A549 (cell line): Measurements from ENCODE around the gene HINT3. TPM values are rescaled to one million over a fixed set of nuclear protein-coding genes. Genes with fewer than 3 reads are reported as not detected.

Experiments
- ATAC-seq, 2 experiments: fragments of 200-7000 bp in 1 of 2; fragments of >200 bp in 1 of 2; cut with Nextera tagmentation in 1 of 2; cut with Tn5 transposase in 1 of 2; 3 replicates each; pipeline versions ENCODE4 v1.8.0 to v1.9.1; 2018 to 2020; ENCODE audit warnings: mild to moderate bottlenecking in 1 of 2, moderate library complexity in 1 of 2
- CTCF ChIA-PET: fragments of 300-600 bp; sonication (Branson Sonifier 250); formaldehyde crosslinking; extraction: SDS; loops from one replicate; lab custom pipeline; 2021; ENCODE audit warnings: antibody characterized with exemption, inconsistent platforms; lab: Yijun Ruan, JAX
- POLR2A ChIA-PET: fragments of 350-600 bp; formaldehyde crosslinking; extraction: SDS; loops from one replicate; lab custom pipeline; 2021; ENCODE audit warnings: antibody characterized with exemption, inconsistent platforms; lab: Yijun Ruan, JAX
- DNase-seq, 2 experiments: peaks; one replicate each; pipeline versions ENCODE4 v3.0.0 to v3.0.0-alpha.2; 2011 to 2016; ENCODE audit warnings: low read depth in 1 of 2, low spot score in 1 of 2
- FAIRE-seq: peaks from 2 replicates; lab custom pipeline; 2011; peaks lifted over from hg19 to GRCh38; lab: Jason Lieb, UNC
- H3K27ac ChIP-seq, 2 experiments: fragments of >200 bp; sonication (Bioruptor Twin); formaldehyde crosslinking; 3 replicates each; pipeline ENCODE4 v1.5.1; 2016 to 2017
- H3K4me1 ChIP-seq: fragments of >200 bp; sonication (Bioruptor Twin); formaldehyde crosslinking; 3 replicates; pipeline ENCODE4 v1.6.1; 2016
- H3K4me2 ChIP-seq: fragments of >200 bp; sonication (Bioruptor Twin); formaldehyde crosslinking; 3 replicates; pipeline ENCODE4 v1.6.1; 2016
- H3K4me3 ChIP-seq: fragments of >200 bp; sonication (Bioruptor Twin); formaldehyde crosslinking; 3 replicates; pipeline ENCODE4 v1.5.1; 2016
- H3K9me3 ChIP-seq: fragments of >200 bp; sonication (Bioruptor Twin); formaldehyde crosslinking; 3 replicates; pipeline ENCODE4 v1.6.1; 2016
- CBX2 ChIP-seq: fragments of 200-600 bp; sonication (generic); IDR thresholded peaks from 2 replicates; pipeline ENCODE4 v1.6.1; 2016; ENCODE audit warnings: low read depth, mild to moderate bottlenecking, borderline replicate concordance
- CHD2 ChIP-seq: fragments of 150-350 bp; IDR thresholded peaks from 2 replicates; pipeline ENCODE4 v1.6.1; 2014; ENCODE audit warnings: low read length; ENCODE audit not compliant: partially characterized antibody
- EHF ChIP-seq: fragments of 250-450 bp; sonication (Bioruptor Pico); IDR thresholded peaks from 2 replicates; pipeline ENCODE4 v1.5.0; 2020; ENCODE audit warnings: mild to moderate bottlenecking
- EHMT2 ChIP-seq: fragments of 200-600 bp; sonication (generic); IDR thresholded peaks from 2 replicates; pipeline ENCODE4 v1.6.1; 2016; ENCODE audit warnings: antibody characterized with exemption, low read depth, mild to moderate bottlenecking, moderate library complexity
- EP300 ChIP-seq, 2 experiments: fragments of >200 bp; sonication (Bioruptor Twin); formaldehyde crosslinking; IDR thresholded peaks; 2 replicates in 1 of 2; 3 replicates in 1 of 2; pipeline ENCODE4 v1.6.1; 2016 to 2017
- FOXS1 ChIP-seq: fragments of 250-450 bp; sonication (Bioruptor Pico); IDR thresholded peaks from 2 replicates; pipeline ENCODE4 v1.5.0; 2020; ENCODE audit warnings: mild to moderate bottlenecking, moderate library complexity
- GATA3 ChIP-seq: IDR thresholded peaks from 2 replicates; pipeline ENCODE4 v1.6.1; 2012; ENCODE audit warnings: borderline replicate concordance
- HDAC2 ChIP-seq: fragments of 200-600 bp; sonication (generic); IDR thresholded peaks from 2 replicates; pipeline ENCODE4 v1.6.1; 2016
- HOXB13 ChIP-seq: fragments of 250-450 bp; sonication (Bioruptor Pico); IDR thresholded peaks from 2 replicates; pipeline ENCODE4 v1.5.0; 2020; ENCODE audit warnings: low read depth, mild to moderate bottlenecking, moderate library complexity
- JUNB ChIP-seq: fragments of >200 bp; sonication (Bioruptor Twin); formaldehyde crosslinking; IDR thresholded peaks from 2 replicates; pipeline ENCODE4 v1.6.1; 2016
- MYC ChIP-seq: IDR thresholded peaks from 2 replicates; pipeline ENCODE4 v1.6.1; 2012; ENCODE audit warnings: mild to moderate bottlenecking, inconsistent platforms, low read length, improper control_type of control experiment, borderline replicate concordance
- NFE2L2 ChIP-seq: fragments of 150-350 bp; conservative IDR thresholded peaks from 2 replicates; pipeline ENCODE4 v1.6.1; 2014; ENCODE audit warnings: low read length
- NPAS2 ChIP-seq: fragments of 250-450 bp; sonication (Bioruptor Pico); IDR thresholded peaks from 2 replicates; pipeline ENCODE4 v1.8.0; 2022; ENCODE audit warnings: mild to moderate bottlenecking, moderate library complexity, borderline replicate concordance
- NR3C1 ChIP-seq: fragments of >200 bp; sonication (Bioruptor Twin); formaldehyde crosslinking; IDR thresholded peaks from 3 replicates; pipeline ENCODE4 v1.6.1; 2017
- PHF8 ChIP-seq: fragments of 200-600 bp; sonication (generic); IDR thresholded peaks from 2 replicates; pipeline ENCODE4 v1.6.1; 2016; ENCODE audit warnings: low read depth, mild to moderate bottlenecking, antibody characterized with exemption, moderate library complexity, borderline replicate concordance
- POLR2A ChIP-seq: IDR thresholded peaks from 2 replicates; pipeline ENCODE4 v1.6.1; 2012; ENCODE audit warnings: mild to moderate bottlenecking, low read length
- POLR2AphosphoS2 ChIP-seq: conservative IDR thresholded peaks from 2 replicates; pipeline ENCODE4 v1.6.1; 2012; ENCODE audit warnings: low read length, improper control_type of control experiment, inconsistent platforms
- RARB ChIP-seq: fragments of 250-450 bp; sonication (Bioruptor Pico); IDR thresholded peaks from 2 replicates; pipeline ENCODE4 v1.8.0; 2021; ENCODE audit warnings: mild to moderate bottlenecking, moderate library complexity
- RFX5 ChIP-seq: fragments of 450-650 bp; IDR thresholded peaks from 2 replicates; pipeline ENCODE4 v1.7.1; 2014; ENCODE audit warnings: antibody characterized with exemption, mild to moderate bottlenecking, moderate library complexity
- RNF2 ChIP-seq: fragments of 200-600 bp; sonication (generic); IDR thresholded peaks from 2 replicates; pipeline ENCODE4 v1.6.1; 2016; ENCODE audit warnings: low read depth, mild to moderate bottlenecking, antibody characterized with exemption, moderate library complexity, borderline replicate concordance
- SMC3 ChIP-seq: fragments of >200 bp; sonication (Bioruptor Twin); formaldehyde crosslinking; IDR thresholded peaks from 3 replicates; pipeline ENCODE4 v1.6.1; 2018; ENCODE audit warnings: inconsistent platforms
- SREBF2 ChIP-seq: fragments of 450-650 bp; IDR thresholded peaks from 2 replicates; pipeline ENCODE4 v1.6.1; 2014; ENCODE audit warnings: mild to moderate bottlenecking, moderate library complexity
- TFCP2L1 ChIP-seq: fragments of 250-450 bp; sonication (Bioruptor Pico); IDR thresholded peaks from 2 replicates; pipeline ENCODE4 v1.5.0; 2021; ENCODE audit warnings: mild to moderate bottlenecking
- TP53 ChIP-seq: fragments of 250-450 bp; sonication (Bioruptor Pico); IDR thresholded peaks from 2 replicates; pipeline ENCODE4 v1.5.0; 2021; ENCODE audit warnings: mild to moderate bottlenecking, moderate library complexity
- ZFP36 ChIP-seq: fragments of 450-650 bp; IDR thresholded peaks from 2 replicates; pipeline ENCODE4 v1.6.1; 2014; ENCODE audit warnings: borderline replicate concordance; ENCODE audit not compliant: partially characterized antibody
- ZNF302 ChIP-seq: fragments of 250-450 bp; sonication (Bioruptor Pico); IDR thresholded peaks from 2 replicates; pipeline ENCODE4 v1.9.0; 2021; ENCODE audit warnings: inconsistent platforms, mild to moderate bottlenecking, moderate library complexity
- ZSCAN20 ChIP-seq: fragments of 250-450 bp; sonication (Bioruptor Pico); IDR thresholded peaks from 2 replicates; pipeline ENCODE4 v1.8.0; 2022; ENCODE audit warnings: mild to moderate bottlenecking, moderate library complexity
- WGBS: methylation state at CpG from one replicate; pipeline ENCODE4 v1.1.6; 2017; ENCODE audit errors: missing lambda C conversion rate; 5-methylcytosine and 5-hydroxymethylcytosine counted together
- polyA plus RNA-seq, 4 experiments: library from polyadenylated mRNA; depleted of rRNA in 3 of 4; stranded (reverse); fragments of >200 nt; fragmentation: RNase III in 1 of 4; extraction: RNeasy Plus Mini Kit Qiagen cat#74134 plus additional on column Dnase treatment in 1 of 4; gene quantifications; 2 replicates in 3 of 4; 3 replicates in 1 of 4; pipeline ENCODE4 v1.2.3, GENCODE V29; 2011 to 2017
- TF ChIP-seq, protein P1 (sequence below): IDR thresholded peaks from 2 replicates; pipeline ENCODE4 v1.6.1; 2012
- TF ChIP-seq, protein P2 (sequence below): fragments of 450-650 bp; IDR thresholded peaks from 2 replicates; pipeline ENCODE4 v1.6.1; 2014; ENCODE audit warnings: antibody characterized with exemption
- TF ChIP-seq, protein P3 (sequence below): IDR thresholded peaks from 2 replicates; pipeline ENCODE4 v1.6.1; 2012; ENCODE audit warnings: low read depth, borderline replicate concordance
- TF ChIP-seq, protein P4 (sequence below): fragments of >200 bp; sonication (Bioruptor Twin); formaldehyde crosslinking; IDR thresholded peaks from 3 replicates; pipeline ENCODE4 v1.5.1; 2016

Gene HINT3
- polyA plus RNA-seq, 2 of the 4 experiments (the other 2 are of a cell fraction): 4.7 to 13.0 TPM

GRCh38 chr6:125962900-125963497, 6.4 kb downstream of the HINT3 start:
- H3K4me1 ChIP-seq: peaks cover 12% of the 10 kb centered on the region; the same call in 2 of the 3 replicates
- no peak overlapping the region for H3K4me2 ChIP-seq
- no peak for FAIRE-seq
- no peak for ATAC-seq
- WGBS: 90% methylated on average over 8 of the region's 8 CpGs
- POLR2A ChIA-PET: no interaction called here
- H3K27ac ChIP-seq: no peak overlapping the region
- H3K4me3 ChIP-seq: no peak overlapping the region
- no peak for DNase-seq
- H3K9me3 ChIP-seq: no peaks in the 10 kb centered on the region
- CTCF ChIA-PET: interaction anchor here (1.0 to 3.0 kb wide), 9 partner anchors 10 to 651 kb away, joined by 3 to 17 read pairs (median 5); partner anchors contain the start of gene NCOA7
- TF ChIP-seq TFCP2L1 (CRISPR knock-in tag) (no peak), EHMT2 (no peak), RARB (CRISPR knock-in tag) (no peak), TP53 (no peak), RFX5 (no peak), SREBF2 (no peak), SMC3 (no peak), EP300 (IDR thresholded peaks at IDR 0.05) (no peak), RNF2 (no peak), CBX2 (no peak), CHD2 (no peak), NR3C1 (no peak)
- TF ChIP-seq, protein P1, sequence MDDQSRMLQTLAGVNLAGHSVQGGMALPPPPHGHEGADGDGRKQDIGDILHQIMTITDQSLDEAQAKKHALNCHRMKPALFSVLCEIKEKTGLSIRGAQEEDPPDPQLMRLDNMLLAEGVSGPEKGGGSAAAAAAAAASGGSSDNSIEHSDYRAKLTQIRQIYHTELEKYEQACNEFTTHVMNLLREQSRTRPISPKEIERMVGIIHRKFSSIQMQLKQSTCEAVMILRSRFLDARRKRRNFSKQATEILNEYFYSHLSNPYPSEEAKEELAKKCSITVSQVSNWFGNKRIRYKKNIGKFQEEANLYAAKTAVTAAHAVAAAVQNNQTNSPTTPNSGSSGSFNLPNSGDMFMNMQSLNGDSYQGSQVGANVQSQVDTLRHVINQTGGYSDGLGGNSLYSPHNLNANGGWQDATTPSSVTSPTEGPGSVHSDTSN: no peak
- TF ChIP-seq, protein P2, sequence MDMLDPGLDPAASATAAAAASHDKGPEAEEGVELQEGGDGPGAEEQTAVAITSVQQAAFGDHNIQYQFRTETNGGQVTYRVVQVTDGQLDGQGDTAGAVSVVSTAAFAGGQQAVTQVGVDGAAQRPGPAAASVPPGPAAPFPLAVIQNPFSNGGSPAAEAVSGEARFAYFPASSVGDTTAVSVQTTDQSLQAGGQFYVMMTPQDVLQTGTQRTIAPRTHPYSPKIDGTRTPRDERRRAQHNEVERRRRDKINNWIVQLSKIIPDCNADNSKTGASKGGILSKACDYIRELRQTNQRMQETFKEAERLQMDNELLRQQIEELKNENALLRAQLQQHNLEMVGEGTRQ: no peak
- TF ChIP-seq, protein P3, sequence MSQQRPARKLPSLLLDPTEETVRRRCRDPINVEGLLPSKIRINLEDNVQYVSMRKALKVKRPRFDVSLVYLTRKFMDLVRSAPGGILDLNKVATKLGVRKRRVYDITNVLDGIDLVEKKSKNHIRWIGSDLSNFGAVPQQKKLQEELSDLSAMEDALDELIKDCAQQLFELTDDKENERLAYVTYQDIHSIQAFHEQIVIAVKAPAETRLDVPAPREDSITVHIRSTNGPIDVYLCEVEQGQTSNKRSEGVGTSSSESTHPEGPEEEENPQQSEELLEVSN: no peak

- Histone ChIP-seq H3K4me2 (peak overlapping the region; percentile 22; the same call in 2 of the 3 replicates), H3K27ac (no peak overlapping the region), H3K9me3 (no peaks in the 10 kb centered on the region), H3K4me3 (no peak overlapping the region), H3K4me1 (peaks cover 7% of the 10 kb centered on the region; the same call in 1 of the 3 replicates)
- ATAC-seq (no peak), DNase-seq (no peak), FAIRE-seq (no peak)
- TF ChIP-seq EHF (CRISPR knock-in tag): no peak
- no peak for TF ChIP-seq NFE2L2
- no peak for TF ChIP-seq POLR2A
- TF ChIP-seq MYC: no peak
- TF ChIP-seq, protein P3: no peak
- TF ChIP-seq ZNF302 (CRISPR knock-in tag): no peak
- TF ChIP-seq RNF2: no peak
- no peak for TF ChIP-seq SREBF2
- TF ChIP-seq, protein P4, sequence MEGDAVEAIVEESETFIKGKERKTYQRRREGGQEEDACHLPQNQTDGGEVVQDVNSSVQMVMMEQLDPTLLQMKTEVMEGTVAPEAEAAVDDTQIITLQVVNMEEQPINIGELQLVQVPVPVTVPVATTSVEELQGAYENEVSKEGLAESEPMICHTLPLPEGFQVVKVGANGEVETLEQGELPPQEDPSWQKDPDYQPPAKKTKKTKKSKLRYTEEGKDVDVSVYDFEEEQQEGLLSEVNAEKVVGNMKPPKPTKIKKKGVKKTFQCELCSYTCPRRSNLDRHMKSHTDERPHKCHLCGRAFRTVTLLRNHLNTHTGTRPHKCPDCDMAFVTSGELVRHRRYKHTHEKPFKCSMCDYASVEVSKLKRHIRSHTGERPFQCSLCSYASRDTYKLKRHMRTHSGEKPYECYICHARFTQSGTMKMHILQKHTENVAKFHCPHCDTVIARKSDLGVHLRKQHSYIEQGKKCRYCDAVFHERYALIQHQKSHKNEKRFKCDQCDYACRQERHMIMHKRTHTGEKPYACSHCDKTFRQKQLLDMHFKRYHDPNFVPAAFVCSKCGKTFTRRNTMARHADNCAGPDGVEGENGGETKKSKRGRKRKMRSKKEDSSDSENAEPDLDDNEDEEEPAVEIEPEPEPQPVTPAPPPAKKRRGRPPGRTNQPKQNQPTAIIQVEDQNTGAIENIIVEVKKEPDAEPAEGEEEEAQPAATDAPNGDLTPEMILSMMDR: no peak
- no peak for TF ChIP-seq FOXS1
- TF ChIP-seq ZFP36: no peak
- TF ChIP-seq HOXB13: no peak
- TF ChIP-seq ZSCAN20 (CRISPR knock-in tag): no peak
- no peak for TF ChIP-seq PHF8
- TF ChIP-seq GATA3: no peak
- TF ChIP-seq HDAC2: no peak
- no peak for TF ChIP-seq NPAS2 (CRISPR knock-in tag)
- no peak for TF ChIP-seq JUNB
- TF ChIP-seq TP53: no peak
- no peak for TF ChIP-seq POLR2AphosphoS2
- ChIA-PET POLR2A (no interaction called here), CTCF (interaction anchor here (1.4 to 3.0 kb wide), 5 partner anchors 10 to 182 kb away, joined by 3 to 17 read pairs (median 10); partner anchors contain the start of gene NCOA7)
- WGBS: 74% methylated on average over 2 of the region's 2 CpGs
Measured at GRCh38 chr6:125963817-125964216, 7.2 kb downstream of the HINT3 start.
